ENCODE measurements around the gene HPS1.

DNA sequence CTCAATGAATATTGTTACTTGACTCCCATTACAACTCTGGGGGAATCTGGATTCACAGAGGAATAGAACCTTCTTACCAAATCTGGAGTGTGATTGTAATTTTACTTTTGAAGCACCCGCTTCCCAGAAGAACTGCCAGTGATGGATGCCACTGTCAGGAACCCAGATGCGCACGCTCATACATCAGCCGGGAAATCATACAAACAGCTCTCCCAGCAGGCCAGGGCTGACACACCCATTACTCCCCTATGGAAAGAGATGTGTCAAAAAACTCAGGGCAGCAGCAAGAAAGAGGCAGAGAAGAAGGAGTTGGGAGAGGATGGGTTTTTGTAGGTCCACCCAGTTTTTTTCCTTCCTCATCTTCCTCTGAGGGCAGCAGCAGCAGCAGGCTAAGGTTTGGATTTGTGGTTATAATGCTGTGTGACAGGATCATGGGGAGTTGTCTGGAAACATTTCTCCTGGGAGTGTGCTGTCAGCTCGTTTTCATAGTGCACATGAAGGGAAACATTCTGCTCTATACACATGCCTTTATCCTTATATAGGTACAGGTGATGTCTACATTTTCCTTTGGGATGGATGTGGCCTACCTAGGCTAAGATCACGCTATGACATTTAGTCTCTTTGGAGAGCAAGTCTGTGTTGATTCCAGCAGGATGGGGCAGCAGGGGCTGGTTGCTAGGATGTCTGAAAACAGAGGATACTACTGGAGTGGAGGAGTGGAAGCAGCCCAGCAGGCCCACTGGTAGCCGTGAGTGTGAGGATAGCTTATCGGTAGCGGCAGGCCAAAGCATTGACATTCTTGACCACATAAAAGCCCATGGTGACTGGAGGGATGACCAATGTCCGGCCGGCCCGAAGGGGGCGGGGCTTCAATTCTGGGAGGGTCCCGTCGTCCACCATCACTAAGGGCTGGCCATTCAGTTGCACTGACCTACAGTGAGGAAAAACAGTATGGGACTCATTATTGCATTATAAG is 12.4 kb upstream of the HPS1 start:
- no peak for TF ChIP-seq EZH2phosphoT487 (IDR thresholded peaks at IDR 0.05; ENCODE audit: borderline replicate concordance, low read depth, low read length)
- TF ChIP-seq, protein P1, sequence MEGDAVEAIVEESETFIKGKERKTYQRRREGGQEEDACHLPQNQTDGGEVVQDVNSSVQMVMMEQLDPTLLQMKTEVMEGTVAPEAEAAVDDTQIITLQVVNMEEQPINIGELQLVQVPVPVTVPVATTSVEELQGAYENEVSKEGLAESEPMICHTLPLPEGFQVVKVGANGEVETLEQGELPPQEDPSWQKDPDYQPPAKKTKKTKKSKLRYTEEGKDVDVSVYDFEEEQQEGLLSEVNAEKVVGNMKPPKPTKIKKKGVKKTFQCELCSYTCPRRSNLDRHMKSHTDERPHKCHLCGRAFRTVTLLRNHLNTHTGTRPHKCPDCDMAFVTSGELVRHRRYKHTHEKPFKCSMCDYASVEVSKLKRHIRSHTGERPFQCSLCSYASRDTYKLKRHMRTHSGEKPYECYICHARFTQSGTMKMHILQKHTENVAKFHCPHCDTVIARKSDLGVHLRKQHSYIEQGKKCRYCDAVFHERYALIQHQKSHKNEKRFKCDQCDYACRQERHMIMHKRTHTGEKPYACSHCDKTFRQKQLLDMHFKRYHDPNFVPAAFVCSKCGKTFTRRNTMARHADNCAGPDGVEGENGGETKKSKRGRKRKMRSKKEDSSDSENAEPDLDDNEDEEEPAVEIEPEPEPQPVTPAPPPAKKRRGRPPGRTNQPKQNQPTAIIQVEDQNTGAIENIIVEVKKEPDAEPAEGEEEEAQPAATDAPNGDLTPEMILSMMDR (conservative IDR thresholded peaks at IDR 0.05; ENCODE audit: low read length), result no peak

Data from OCI-LY7 (cell line).